Measurements from ENCODE around the gene PILRB.

DNA sequence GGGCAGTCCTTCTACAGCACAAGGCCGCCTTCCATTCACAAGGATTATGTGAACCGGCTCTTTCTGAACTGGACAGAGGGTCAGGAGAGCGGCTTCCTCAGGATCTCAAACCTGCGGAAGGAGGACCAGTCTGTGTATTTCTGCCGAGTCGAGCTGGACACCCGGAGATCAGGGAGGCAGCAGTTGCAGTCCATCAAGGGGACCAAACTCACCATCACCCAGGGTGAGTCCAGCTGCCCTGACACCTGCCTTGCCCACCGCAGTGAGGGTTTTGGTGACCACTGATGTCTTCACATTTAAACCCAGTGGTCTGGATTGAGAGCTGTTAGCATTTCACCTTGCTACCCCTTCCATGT is 918 bp downstream of the PILRB start:
- TF ChIP-seq GATA2 (IDR thresholded peaks at IDR 0.05; ENCODE audit: low read depth, low read length) (no peak), GATA3 (IDR thresholded peaks at IDR 0.05; ENCODE audit: low read depth, low read length) (no peak)

Measured in SH-SY5Y (cell line).